ENCODE results near the gene RPP21.

DNA sequence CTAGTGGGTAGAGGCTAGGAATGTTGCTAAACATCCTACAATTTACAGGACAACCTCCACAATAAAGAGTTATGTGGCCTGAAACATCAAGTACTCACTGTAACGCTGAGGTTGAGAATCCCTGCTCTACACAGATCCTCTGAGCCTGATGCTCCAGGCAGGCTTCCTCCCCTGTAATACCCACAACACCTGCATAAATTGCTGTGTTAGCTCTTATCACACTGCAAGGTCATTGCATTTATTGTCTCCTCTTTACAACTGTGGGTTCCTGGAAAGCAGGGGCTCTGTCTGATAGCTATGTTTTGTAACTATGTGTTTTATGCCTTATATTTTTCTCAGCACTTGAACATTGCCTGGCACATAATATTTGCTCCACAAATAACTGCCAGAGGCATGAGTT lies 11.6 kb downstream of the RPP21 start:
- TF ChIP-seq CTCF (IDR thresholded peaks at IDR 0.05) (no peak), EZH2 (IDR thresholded peaks at IDR 0.05; ENCODE audit: borderline replicate concordance, insufficient read depth, low read depth, low read length, poor library complexity, severe bottlenecking) (no peak)
